RWPE1 (cell line): Measurements from ENCODE around the gene DUS1L.

Experiments
- CTCF ChIA-PET: fragments of 350-600 bp; sonication (Branson Sonifier 250); formaldehyde crosslinking; extraction: SDS; loops from one replicate; lab custom pipeline; 2021; lab: Yijun Ruan, JAX
- POLR2A ChIA-PET: fragments of 400-600 bp; formaldehyde crosslinking; extraction: SDS; loops from one replicate; lab custom pipeline; 2020; ENCODE audit warnings: antibody characterized with exemption; ENCODE audit not compliant: low non-redundant PET; lab: Yijun Ruan, JAX
- DNase-seq: peaks from one replicate; pipeline ENCODE4 v3.0.0; 2012; ENCODE audit warnings: low spot score
- H3K27ac ChIP-seq: fragments of 450-650 bp; 2 replicates; pipeline ENCODE4 v1.5.1; 2017
- CTCF ChIP-seq: fragments of 450-650 bp; conservative IDR thresholded peaks from 2 replicates; pipeline ENCODE4 v1.5.1; 2017; ENCODE audit warnings: low read depth, mild to moderate bottlenecking

Gene DUS1L

GRCh38 chr17:82065638-82066303 lies at the start of gene DUS1L:
Gene DUS1L, minus strand, starts transcription at chr17:82065804. Its CDS starts 745 bp downstream, at chr17:82065059.
- DNase-seq, result peak; percentile 69
- H3K27ac ChIP-seq, result peak within 1 kb of the TSS; percentile 79
- POLR2A ChIA-PET, result interaction anchor here (0.6 to 1.0 kb wide), 2 partner anchors 16 to 22 kb away, joined by 3 read pairs; no protein-coding TSS in a partner anchor
- CTCF ChIA-PET, result interaction anchor here (0.6 to 1.1 kb wide), 2 partner anchors 88 to 214 kb away, joined by 3 to 4 read pairs; no protein-coding TSS in a partner anchor
- no peak for TF ChIP-seq CTCF

GRCh38 chr17:82114872-82115271 lies 49.3 kb upstream of the DUS1L start:
- POLR2A ChIA-PET, result no interaction called here
- CTCF ChIA-PET, result no interaction called here
- DNase-seq, result no peak
- TF ChIP-seq CTCF, result no peak
- H3K27ac ChIP-seq, result peak overlapping the region; percentile 15

GRCh38 chr17:82114447-82114846 lies 48.8 kb upstream of the DUS1L start:
- ChIA-PET POLR2A (no interaction called here), CTCF (no interaction called here)
- peak overlapping the region; percentile 15 for H3K27ac ChIP-seq
- no peak for TF ChIP-seq CTCF
- no peak for DNase-seq

DNA sequence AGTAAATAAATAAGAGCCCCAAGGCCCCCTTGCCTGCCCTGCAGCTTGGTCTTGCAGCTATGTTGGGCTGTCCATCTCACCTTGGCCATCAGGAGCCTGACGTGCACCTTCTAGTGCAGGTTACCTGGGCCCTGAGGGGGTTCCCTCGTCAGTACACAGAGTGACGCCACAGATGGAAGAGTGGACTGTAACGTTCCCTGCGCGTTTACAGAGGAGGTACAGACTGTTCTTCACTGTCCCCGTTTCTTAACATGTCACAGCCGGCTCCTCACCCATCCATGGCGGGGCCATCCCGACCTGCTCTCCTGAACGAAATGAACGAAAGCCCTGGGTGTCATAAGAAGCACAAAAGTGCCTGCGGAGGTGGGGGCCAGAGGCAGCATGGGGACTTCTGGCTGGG lies 48.3 kb upstream of the DUS1L start:
- ChIA-PET POLR2A (no interaction called here), CTCF (no interaction called here)
- no peak for TF ChIP-seq CTCF
- no peak for DNase-seq
- H3K27ac ChIP-seq, result peak overlapping the region; percentile 15

DNA sequence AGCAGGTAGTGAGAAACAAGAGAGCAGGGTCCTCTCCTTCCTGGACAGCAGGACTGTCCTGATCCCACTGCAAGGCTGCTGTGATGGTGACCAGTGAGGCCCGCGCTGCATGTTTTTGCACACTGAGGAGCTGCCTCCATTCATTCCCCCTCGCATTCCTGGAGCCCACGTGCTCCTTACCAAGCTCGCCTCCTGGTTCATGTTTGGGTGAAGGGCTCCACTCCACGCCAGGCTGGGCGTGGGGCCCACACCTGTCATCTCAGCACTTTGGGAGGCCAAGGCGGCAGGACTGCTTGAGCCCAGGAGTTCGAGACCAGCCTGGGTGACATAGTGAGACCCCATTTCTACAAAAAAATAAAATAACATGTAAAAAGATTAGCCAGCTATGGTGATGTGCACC lies 47.8 kb upstream of the DUS1L start:
- ChIA-PET POLR2A (no interaction called here), CTCF (interaction anchor here (0.6 to 0.7 kb wide), 2 partner anchors 17 to 41 kb away, joined by 3 read pairs; no protein-coding TSS in a partner anchor)
- peak overlapping the region; percentile 12; the same call in 1 of the 2 replicates for H3K27ac ChIP-seq
- TF ChIP-seq CTCF, result no peak
- no peak for DNase-seq

DNA sequence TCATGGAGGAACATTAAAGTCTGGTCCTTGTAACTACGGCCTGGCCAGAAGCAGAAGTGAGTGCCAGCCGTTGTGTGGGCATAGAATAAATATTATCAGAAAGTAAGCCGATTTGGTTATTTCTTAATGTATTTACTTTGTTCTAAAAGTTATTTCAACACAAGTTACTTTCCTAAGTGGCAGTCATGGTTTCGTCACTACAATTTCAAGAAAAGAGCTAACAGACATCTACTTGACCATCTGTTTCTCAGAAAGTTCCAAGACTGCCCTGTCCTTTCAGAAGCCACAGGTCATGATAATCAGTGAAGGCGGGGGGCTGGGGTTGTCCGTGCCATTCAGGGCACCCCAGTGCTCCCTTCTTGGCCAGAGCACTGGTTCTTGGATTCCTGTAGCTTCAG lies 47.3 kb upstream of the DUS1L start:
- ChIA-PET CTCF (interaction anchor here (0.6 to 1.0 kb wide), 4 partner anchors 14 to 62 kb away, joined by 3 to 4 read pairs (median 4); partner anchors contain the start of gene FASN), POLR2A (no interaction called here)
- TF ChIP-seq CTCF, result no peak
- H3K27ac ChIP-seq, result peak overlapping the region; percentile 59; the same call in 1 of the 2 replicates
- DNase-seq, result no peak
